ENCODE data around the gene LINGO3. TPM values are rescaled to one million over a fixed set of nuclear protein-coding genes. Genes with fewer than 3 reads are reported as not detected.

LINGO3 gene
- total RNA-seq, 1 experiment from 2014 or later = 2.0 TPM

DNA sequence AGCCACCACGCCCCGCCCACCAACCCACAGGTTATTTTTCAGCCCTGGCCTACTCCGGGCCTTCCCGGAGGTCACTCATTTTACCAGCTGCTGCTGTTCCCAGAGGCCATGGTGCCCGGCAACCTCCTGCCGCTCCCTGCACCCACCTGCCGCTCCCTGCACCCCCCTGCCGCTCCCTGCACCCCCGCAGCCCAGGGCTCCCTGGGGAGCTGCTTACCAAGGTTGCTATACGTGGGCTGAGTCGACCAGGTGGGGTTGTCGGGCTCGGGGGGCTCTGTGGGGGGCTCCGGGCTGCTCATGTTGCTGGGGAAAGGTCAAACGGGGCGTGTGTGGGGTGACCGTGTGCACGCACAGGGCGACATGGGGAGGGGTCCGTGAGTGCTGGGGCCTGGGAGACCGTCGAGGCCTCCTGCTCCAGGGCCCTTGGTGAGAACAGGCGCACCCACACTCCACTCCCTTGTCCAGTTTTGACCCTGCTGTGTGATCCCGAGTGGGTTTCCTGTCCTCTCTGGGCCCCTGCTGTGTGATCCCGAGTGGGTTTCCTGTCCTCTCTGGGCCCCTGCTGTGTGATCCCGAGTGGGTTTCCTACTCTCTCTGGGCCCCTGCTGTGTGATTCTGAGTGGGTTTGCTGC, 27.2 kb downstream of the LINGO3 start (continued):
- TF ChIP-seq, protein P1, sequence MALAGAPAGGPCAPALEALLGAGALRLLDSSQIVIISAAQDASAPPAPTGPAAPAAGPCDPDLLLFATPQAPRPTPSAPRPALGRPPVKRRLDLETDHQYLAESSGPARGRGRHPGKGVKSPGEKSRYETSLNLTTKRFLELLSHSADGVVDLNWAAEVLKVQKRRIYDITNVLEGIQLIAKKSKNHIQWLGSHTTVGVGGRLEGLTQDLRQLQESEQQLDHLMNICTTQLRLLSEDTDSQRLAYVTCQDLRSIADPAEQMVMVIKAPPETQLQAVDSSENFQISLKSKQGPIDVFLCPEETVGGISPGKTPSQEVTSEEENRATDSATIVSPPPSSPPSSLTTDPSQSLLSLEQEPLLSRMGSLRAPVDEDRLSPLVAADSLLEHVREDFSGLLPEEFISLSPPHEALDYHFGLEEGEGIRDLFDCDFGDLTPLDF (CRISPR knock-in tag; IDR thresholded peaks at IDR 0.05) = no peak
- TF ChIP-seq MXD4 (CRISPR knock-in tag; IDR thresholded peaks at IDR 0.05; ENCODE audit: borderline replicate concordance) = no peak
- no peak for TF ChIP-seq NFE2L1 (CRISPR knock-in tag; IDR thresholded peaks at IDR 0.05)
- TF ChIP-seq ESRRA (CRISPR knock-in tag; IDR thresholded peaks at IDR 0.05; ENCODE audit: borderline replicate concordance) = no peak

DNA sequence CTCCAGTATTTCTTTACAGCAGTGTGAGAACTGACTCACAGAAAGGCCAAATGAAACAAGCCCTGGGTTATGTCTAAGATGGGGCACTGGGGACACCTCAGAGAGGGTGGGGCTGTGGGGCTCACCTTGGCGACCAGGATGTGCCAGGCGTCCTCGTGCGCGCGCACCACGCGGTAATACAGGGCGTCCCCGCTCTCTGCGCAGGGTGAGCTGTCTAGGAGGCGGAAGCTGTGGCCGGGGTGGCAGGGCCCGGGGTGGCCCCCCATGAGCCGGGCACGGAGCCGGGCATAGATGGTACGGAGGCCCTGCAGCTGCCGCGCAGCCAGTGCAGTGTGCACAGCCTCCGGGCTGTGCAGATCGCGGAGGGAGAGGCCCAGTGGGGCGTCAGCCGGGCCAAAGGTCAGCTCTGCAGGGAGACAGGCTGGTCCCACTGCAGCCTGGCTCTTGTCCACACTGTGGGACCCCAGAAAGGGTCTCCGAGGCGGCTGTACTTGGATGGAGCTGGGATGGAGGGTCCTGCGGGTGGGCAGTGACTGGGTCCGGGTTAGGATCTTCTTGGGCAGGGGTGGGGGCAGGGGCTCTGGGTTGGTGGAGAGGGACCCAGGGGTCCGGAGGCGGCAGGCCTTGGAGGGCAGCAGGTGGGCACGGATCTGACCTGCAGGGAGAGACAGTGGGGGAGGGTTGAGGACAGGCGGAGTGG, 29.3 kb downstream of the LINGO3 start:
- DNase-seq (ENCODE audit: low spot score) = peak; percentile 12

More for the DNA sequence above, 29.3 kb downstream of the LINGO3 start:
- ChIA-PET CTCF (interaction anchor here (1.2 to 4.4 kb wide), 2 partner anchors 25 to 37 kb away, joined by 5 to 23 read pairs; no protein-coding TSS in a partner anchor), POLR2A (interaction anchor here (0.6 kb wide), 1 partner anchor 24 kb away, joined by 4 read pairs; no protein-coding TSS in a partner anchor)
- peaks cover 12% of the 10 kb centered on the region for H3K4me1 Mint-ChIP-seq
- TF ChIP-seq NR2C2 (CRISPR knock-in tag; IDR thresholded peaks at IDR 0.05) (no peak), ZNF219 (CRISPR knock-in tag; IDR thresholded peaks at IDR 0.05; ENCODE audit: borderline replicate concordance) (no peak), ZSCAN18 (CRISPR knock-in tag; IDR thresholded peaks at IDR 0.05) (no peak), MLX (CRISPR knock-in tag; IDR thresholded peaks at IDR 0.05) (no peak), CBFB (CRISPR knock-in tag; IDR thresholded peaks at IDR 0.05; ENCODE audit: low read depth) (no peak), TEAD1 (CRISPR knock-in tag; IDR thresholded peaks at IDR 0.05) (no peak), MYBL2 (CRISPR knock-in tag; IDR thresholded peaks at IDR 0.05) (no peak), ZNF416 (CRISPR knock-in tag; IDR thresholded peaks at IDR 0.05) (no peak), RORB (CRISPR knock-in tag; IDR thresholded peaks at IDR 0.05) (no peak), ZNF396 (CRISPR knock-in tag; IDR thresholded peaks at IDR 0.05; ENCODE audit: borderline replicate concordance) (no peak), GRHL2 (CRISPR knock-in tag; IDR thresholded peaks at IDR 0.05; ENCODE audit: insufficient replicate concordance, severe bottlenecking) (no peak), ZNF232 (CRISPR knock-in tag; IDR thresholded peaks at IDR 0.05) (no peak), KAT7 (CRISPR knock-in tag; IDR thresholded peaks at IDR 0.05; ENCODE audit: borderline replicate concordance) (no peak), ESRRA (CRISPR knock-in tag; IDR thresholded peaks at IDR 0.05; ENCODE audit: borderline replicate concordance) (no peak), HMGXB4 (CRISPR knock-in tag; IDR thresholded peaks at IDR 0.05) (no peak), CREM (CRISPR knock-in tag; IDR thresholded peaks at IDR 0.05) (no peak), FOXJ3 (CRISPR knock-in tag; IDR thresholded peaks at IDR 0.05; ENCODE audit: borderline replicate concordance) (no peak)
- TF ChIP-seq, protein P2, sequence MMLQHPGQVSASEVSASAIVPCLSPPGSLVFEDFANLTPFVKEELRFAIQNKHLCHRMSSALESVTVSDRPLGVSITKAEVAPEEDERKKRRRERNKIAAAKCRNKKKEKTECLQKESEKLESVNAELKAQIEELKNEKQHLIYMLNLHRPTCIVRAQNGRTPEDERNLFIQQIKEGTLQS (CRISPR knock-in tag; conservative IDR thresholded peaks at IDR 0.05) = no peak
- H3K9me3 Mint-ChIP-seq = no peaks in the 10 kb centered on the region
- ATAC-seq = no peak
- H3K27me3 Mint-ChIP-seq (ENCODE audit: low read depth) = peaks cover 8% of the 10 kb centered on the region
- H3K27ac Mint-ChIP-seq = no peak overlapping the region
- no peaks in the 10 kb centered on the region for H3K36me3 Mint-ChIP-seq
- no peak overlapping the region for H3K4me3 Mint-ChIP-seq
